NCI-H1417 treated with DMSO at 0.1 percent for 48 hours (cell line): ENCODE data around the gene RAB7B.
A peak's percentile ranks its signal among the peaks of the same experiment; 100 is the strongest.

ENCODE experiments used
- DNase-seq: peaks from one replicate; lab custom pipeline; 2025; lab: John Stamatoyannopoulos, UW

The RAB7B gene

DNA sequence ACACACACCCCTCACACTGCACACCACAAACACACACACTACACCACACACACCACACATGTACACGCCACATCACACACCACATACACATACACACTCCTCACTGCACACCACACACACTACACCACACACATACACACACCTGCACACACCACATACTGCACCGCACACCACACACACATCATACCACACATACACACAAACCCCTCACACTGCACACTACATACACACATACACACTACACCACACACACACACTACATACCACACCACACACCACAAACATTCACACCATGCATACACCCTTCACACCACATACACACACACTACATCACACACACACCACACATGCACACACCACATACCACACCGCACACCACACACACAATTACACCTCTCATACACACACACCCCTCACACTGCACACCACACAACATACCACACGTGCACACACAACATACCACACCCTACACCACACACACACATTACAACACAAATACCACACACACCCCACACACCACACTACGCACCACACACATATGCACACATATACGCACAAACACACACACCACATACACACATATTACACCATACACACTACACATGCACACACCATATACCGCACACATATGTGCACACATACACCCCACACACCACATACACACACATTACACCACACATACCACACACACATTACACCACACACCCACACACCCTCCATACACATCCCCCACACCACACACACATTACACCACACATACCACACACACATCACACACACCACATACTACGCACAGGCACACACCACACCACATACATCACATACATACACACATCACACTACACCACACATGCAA, 29.6 kb downstream of the RAB7B start:
- DNase-seq = no peak

DNA sequence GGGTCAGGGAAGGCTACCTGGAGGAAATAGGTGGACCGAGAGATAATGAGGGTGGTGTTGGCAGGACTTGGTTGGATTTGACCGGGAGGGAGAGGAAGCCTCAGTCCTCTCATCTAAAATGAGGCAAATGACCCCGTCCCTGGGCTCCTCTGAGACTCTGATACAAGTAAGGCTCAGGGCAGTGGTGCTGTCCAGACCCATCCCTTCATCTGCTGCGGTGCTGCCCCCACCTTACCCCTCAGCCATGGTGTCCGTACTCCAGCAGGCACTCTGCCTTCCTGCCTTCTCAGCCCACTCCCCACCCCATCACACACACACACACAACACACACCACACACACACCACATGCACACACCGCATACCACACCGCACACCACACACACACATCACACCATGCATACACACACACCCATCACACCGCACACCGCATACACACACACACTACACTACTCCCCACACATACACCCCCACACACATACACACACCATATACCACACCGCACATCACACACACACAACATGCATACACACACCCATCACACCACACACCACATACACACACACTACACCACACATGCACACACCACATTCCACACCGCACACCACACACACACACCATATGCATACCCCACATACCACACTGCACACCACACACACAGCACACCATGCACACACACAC, 30.6 kb downstream of the RAB7B start:
- DNase-seq = no peak

DNA sequence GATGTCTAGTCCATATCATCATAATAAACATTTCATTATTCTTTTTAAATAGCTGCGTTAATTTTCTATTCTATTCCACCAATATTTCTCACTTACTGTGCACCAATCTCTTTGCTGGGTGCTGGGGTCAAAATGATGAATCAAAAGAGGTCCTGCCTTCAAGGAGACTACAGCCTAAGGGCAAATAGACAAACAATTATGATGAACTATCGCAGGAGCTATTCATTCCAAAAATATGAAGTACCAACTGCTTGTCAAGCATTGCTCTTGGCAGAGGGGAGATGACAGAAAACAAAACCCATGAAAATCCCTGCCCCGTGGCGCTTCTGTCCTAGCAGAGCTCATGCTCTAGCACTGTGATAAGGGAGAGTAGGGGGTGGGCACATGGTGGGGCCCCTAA, 31.1 kb downstream of the RAB7B start:
- DNase-seq = no peak

DNA sequence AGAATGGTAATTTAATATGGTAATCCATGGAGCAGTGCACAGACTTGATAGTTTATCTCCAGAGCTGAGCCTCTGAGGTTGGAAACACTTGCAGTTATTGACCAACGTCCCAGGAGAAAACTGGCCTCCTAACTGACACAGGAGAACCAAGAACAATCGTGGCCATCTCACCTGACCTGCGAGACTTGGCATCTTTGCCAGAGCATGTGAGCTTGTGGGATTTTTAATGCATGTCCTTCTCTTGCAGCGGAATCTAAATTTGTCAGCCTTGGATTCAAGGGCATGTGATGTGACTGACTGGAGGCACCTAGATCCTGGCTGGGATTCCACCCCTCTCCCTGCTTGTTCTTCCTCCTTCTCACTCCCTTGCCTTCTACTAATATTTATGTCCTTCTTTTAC, 32.1 kb downstream of the RAB7B start:
- no peak for DNase-seq

DNA sequence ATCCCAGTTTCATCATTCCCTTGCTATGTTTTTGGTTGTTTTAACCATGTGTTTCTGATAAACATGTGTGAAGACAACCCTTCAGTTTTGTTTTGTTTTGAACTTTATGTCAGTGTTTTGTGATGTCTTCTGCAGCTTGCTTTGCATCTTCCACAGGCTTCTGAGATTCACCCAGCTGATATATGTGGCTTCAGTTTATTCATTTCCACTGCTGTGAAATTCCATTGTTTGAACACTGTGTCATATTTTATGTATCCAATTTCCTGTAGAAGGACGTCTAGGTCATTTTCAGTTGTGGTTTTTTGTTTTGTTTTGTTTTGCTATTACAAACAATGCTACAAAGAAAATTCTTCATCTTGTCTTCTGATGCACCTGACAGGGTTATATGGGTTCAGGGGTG, 32.7 kb downstream of the RAB7B start:
- DNase-seq = no peak

DNA sequence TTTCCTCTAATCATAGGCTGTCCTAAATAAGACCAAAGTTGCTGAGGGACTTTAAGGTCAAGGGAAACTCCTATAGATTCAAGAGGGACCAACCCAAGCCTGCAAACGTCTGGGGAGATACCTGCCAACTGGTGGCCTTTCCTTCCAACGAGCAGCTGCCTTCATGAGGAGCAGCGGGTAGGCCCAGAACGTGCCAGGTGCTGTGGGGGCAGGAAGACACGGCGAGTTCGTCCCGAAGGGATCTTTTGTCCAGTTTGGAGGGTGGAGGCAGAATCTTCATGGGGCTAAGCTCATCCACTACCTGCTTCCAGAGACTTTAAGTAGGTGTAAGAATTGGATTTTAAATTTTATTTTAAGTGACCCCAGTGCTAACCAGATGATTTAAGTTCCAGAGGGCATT, 34.0 kb downstream of the RAB7B start:
- DNase-seq = no peak

DNA sequence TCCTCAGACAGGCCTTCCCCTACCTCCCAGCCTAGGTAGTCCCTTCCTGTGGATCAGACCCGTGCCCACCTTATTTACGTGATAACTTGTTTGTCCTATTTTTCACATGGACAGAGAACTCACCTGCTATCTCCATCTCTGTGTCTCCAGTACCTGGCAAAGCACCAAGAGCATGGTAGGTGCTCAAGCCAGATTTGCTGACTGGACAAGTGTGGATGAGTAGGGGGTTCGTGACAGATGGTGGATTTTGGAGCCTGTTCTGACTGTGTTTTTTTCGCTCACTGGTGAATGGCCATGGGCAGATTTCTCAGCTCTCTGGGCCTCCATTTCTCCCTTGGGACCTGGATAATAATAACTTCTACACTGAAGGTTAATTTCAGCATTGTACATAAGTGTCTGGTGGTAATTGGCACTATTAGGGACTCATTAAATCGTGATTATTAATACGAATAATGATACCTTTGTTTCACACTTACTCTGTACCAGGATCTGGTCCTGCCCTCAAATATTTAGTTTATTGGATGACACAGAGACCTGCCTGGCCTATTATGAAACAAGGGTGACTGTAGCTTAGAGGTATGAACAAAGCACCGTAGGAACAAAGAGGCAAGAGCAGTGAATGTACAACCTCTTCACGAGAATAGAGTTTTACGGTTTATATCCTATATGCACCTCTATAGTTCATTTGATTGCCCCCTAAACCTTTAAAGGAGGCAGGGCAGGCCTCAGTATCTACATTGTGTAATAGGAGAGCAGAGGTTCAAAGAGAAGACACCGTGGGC, 35.5 kb downstream of the RAB7B start:
- no peak for DNase-seq

DNA sequence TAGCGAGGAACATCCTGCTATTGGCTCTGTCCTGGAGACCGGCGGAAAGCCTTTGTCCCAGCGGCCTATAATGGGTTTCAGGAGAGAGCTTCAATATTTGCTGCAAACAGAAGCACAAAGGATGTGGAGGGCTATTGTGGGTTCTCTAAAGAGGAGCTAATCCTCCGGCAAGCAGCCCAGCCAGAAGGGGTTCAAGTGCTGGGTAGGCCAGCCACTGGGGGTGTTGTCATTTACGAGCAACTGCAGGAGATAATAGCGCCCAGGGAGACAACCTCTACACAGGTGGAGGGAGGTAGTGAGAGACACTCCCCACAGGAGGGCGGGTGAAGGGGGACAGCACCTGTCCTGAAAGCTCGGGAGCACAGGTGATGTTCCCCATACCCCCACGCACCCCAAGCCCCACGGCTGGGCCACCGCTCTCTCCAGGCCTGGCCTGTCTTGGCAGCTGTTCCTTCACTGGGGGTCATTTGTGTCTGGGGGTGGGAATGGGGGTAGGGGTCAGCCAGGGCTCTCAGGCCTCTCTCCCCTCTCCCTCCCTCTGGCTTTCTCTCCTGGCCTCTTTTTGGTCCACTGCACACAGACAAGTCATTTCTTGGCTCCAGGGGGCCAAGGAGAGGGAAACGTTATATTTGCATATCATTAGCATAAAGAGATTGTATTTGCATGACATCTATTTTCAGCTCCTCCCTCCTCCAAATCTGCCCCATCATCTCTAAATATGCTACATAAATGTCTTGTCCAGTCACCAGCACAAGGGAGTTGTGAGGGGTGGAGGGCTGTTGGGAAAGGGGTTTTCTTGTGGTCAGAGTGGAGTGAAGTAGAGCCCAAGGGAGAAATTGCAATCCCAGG, 37.9 kb downstream of the RAB7B start:
- DNase-seq = peak; percentile 43

DNA sequence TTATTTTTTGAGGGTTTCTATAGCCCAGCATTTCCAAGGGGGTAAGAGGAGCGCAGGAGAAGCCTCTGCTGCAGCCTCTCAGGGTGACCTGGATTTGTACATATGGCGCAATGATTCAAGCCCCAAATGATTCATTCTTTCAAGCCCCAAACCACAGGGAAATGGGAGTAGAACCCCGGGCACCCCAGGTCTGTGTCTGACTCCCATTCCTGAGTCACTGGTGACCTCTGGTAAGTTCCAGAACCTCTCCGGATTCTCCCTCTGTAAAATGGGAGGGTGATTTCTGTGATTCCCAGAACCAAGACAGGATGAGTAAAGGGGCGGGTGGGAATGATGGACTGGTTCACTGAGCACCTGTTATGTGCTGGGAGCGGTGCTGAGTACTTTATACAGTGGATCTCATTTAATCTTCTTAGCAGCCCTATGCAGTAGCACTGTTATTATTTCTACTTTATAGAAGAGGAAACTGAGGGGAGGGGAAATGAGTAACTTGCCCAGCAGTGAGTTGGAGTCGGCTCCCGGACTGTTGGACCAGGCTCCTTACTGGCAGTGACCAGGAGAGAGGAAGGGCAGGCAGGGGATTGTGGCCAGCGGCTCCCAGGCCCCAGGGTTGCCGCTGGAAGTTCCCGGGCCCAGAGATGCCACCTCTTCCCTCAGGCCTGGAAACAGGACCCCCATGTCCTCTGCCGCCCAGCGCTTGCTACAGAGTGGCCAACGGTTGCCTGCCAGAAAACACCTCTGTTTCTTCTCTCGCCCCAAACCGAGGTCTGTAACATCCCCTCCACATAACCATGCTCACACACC, 39.6 kb downstream of the RAB7B start:
- DNase-seq = no peak

DNA sequence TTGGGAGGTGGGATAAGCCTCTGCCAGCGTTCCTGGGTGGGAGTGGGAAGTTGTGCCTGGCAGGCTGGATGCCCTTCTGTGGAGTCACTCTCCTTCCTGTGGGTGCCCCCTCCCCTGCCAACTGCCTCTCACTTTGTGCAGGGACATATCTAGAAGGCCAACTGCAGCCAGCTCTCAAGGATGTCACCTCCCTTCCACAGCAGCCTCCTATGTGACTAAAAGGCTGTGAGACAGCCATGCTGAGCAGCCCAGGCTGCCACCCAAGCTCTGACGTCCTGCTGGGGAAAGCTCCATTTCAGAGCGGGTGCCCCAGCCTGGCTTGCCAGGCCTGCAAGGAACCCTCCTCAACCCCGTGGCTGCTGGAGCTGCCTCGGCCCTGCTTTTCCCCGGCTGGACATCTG, 40.4 kb downstream of the RAB7B start:
- DNase-seq = no peak

DNA sequence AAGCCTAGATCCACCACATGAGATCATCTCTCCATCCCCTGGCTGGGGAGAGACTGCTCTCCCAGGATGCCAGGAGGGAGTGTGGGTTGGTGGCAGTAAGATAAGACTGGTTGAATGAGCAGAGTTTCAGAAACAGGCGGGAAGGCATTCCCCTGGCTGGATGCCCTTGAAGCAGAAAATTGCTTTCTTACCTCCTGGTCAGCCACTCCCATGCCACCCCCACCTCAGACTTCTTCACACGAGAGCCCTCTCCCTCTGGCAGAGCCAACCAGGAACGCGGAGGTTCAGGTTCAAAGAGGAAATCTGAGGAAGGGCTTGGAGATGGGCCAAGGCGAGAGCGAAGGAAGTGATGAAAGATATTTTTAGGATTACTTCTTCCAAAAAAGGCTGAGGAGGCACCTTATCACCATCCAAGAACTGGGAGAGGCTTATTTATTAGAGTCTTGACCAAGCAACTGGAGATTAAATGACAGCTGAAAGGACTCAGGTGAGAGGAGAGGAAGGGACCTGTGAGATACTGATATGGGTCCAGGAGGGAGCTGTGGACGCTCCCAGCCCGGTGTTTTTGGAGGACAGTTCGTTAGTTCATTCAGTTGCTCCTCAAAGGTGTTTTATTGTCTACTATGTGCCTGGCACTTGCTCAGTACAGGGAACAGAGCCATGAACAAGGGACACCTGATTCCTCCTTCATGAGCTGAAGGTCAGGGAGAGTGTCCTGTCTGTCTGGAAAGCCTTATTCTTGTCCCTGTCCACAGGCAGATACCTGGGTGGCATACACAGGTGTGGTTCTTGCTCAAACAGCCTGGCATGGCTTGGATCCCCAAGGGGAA, 41.0 kb downstream of the RAB7B start:
- no peak for DNase-seq

DNA sequence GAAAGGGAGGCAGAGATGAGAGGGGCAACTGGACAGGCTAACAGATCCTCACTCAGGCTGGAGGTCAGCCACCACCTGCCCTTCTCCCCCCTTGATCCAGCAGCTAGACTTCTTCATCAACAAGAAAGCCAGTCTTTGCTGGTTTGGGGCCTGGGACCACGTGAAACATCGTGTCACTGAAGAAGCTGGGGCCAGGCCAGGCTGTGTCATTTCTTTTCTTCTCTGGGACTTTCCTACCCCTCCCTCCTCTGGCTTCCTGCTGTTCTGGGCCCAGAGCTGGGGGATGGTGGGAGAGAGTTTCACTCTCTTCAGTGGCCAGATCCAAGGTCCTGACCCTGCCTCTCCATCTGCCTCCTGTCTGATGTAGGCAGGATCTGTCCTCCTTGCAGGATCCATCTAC, 41.8 kb downstream of the RAB7B start:
- no peak for DNase-seq

DNA sequence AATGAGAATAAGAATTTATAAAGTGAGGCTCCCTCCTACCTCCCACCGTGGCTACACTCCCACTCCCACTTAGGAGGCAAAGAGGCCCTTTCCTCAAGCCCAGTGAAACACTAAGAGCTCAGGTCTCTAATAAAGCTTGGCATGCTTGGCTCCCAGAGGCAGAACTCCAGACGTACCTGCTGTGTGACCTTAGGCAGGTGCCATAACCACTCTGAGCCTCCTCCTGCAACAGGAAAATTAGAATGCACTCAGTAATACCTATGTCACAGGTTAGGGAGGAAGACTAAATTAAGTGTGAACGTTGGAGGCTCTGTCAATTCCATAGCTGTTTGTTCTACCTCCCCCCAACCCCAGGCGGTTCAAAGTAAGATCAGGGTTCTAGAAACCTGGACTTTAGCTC, 43.4 kb downstream of the RAB7B start:
- no peak for DNase-seq

DNA sequence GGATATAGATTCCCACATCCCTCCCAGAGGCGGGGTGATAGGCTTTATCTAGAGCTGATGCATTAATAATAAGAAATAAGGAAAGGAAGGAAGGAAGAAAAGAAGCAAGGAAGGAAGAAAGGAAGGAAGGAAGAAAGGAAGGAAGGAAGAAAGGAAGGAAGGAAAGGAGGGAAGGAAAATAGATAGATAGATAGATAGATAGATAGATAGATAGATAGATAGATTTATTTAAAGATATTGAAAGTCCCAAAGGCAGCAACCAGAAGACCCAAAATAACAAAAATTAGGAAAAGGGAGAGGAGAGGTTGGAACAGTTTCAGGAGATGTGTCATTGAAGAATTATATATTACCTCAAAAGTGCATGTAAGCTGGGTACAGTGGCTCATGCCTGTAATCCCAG, 47.7 kb downstream of the RAB7B start:
- no peak for DNase-seq

DNA sequence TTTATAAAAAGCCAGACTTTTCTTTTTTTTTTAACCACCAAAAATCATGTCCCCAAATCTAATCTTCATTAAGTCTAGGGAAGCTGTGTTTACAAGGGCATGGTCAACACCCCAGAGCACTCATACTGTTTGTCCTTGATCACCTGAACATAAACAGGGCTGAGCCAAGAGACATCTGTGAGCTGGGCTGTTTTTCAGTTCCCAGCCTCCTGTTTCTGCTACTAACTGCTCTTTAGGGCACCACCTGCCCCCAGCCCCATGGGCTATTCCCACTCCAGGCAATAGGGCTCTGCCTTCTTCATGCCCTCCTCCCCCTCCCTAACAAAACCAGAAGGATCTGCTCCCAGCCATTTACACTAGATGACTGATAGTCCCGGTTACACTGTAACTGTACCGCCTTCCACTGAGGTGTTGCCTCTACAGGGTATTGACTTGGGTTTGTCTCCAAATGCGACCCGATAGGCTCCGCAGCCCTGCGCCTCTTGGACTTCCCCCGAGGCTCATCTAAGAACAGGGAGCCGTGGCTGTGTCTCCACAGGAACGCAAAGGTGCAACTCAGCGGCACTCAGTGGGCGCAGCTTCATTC, 48.3 kb downstream of the RAB7B start:
- DNase-seq = no peak

DNA sequence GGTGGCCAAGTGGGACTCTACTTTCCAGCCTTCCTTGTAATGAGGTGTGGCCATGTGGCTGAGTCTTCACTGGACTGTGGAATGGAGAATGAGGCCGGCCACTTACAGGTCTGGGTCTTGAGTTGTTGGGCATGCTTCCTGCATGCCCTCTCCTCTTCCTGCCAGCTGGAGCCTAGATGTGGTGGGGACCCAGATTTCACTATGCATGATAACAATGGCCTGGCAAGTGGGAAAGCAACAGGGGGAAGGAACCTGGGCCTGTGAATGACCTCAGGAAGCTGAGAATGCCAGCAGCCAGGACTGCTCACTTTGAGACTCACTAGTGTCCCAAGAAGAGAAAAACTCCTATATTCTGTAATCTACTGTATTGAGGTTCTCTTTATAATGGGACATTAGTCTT, 51.4 kb downstream of the RAB7B start:
- no peak for DNase-seq

DNA sequence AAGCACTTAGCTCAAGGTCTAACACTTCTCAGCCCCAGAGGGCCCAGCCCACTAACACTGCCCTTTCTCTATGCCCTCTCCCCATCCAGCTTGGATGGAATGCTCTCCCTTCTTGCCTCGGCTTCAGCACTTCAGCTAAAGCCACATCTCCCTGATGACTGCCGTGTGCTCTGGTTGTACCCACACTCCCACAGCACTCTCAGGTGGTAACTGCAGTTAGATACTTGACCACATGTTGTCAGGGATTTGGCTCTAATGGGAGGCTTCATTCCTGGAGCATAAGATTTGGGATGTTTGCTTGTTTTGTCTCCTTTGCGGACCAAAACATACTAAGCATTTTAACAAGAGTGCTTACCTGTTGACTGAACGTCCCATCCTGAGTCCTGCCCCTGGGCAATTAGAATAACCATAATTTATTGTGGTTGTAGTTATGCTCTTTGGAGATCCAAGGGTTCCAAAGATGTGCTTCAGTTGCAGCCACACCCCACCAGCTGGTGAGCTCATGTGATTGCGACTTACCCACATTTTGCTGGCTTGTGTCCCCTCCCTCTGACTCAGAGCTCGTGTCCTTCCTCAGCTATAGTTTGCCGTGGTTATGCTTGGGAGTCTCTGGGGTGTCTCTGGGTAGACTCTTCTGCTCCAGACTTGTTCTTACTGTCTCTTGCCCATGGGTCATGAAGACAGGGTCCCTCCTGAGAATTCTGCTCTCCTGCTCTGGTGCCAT, 52.2 kb downstream of the RAB7B start:
- no peak for DNase-seq

DNA sequence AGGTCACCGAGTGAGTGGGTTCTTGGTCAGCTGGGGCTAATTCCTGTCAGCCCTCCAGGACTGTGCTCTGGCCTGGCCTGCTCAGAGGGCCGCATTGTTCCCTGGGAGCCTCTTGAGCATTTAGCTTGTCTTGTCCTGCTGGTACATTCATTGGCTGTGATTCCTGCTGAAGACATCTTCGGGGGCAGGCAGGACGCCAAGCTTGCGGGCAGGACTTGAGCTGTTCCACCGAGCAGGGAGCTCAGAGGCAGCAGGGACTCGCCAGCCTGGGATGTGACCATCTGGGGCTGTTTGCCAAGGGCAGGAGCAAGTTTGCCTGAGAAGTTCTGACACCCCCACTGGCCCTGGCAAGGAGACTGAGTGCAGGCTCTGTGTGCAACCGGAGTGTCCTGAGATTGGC, 52.9 kb downstream of the RAB7B start:
- DNase-seq = no peak

DNA sequence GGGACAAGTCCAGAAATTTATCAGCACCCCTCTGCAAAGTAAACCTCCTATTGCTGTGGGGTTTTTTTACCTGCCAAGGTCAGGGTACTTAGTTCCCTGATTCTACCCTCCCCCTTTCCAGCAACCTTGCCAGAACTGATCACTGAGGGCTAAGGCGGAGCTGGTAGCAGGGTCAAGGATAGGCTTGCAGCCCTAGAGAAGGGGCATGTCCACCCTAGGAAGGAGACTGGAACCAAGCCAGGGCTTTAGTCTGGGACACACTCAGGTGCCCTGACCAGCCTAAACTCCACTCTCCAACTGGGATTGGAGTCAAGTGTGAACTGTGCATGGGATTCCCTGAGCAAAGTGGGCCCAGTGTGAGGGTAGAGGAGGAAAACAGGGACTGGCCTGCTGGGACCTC, 53.4 kb downstream of the RAB7B start:
- no peak for DNase-seq
